ENCODE data around the gene MON1B.

The MON1B gene

GRCh38 chr16:77214411-77215138 is 23.6 kb downstream of the MON1B start:
- Histone ChIP-seq H3K9ac (ENCODE audit: low read depth in 1 of 2, low read length in 2 of 2) (no peak overlapping the region), H3K27me3 (ENCODE audit: control insufficient read depth in 1 of 2, insufficient read depth in 2 of 2, low read length in 2 of 2) (no peaks in the 10 kb centered on the region), H3K9me3 (ENCODE audit: control insufficient read depth in 1 of 2, low read length in 2 of 2) (no peaks in the 10 kb centered on the region), H3K4me1 (ENCODE audit: control insufficient read depth in 1 of 2, insufficient read depth in 2 of 2, low read length in 2 of 2) (peaks cover 0 to 3% of the 10 kb centered on the region in 2 donors), H3K4me3 (ENCODE audit: low read depth in 1 of 2, low read length in 2 of 2) (no peak overlapping the region), H3K36me3 (ENCODE audit: control insufficient read depth in 1 of 2, insufficient read depth in 2 of 2, low read length in 2 of 2) (no peaks in the 10 kb centered on the region), H3K27ac (ENCODE audit: low read depth, low read length) (no peak overlapping the region)

- Histone ChIP-seq H3K27me3 (ENCODE audit: control insufficient read depth in 1 of 2, insufficient read depth in 2 of 2, low read length in 2 of 2) (no peaks in the 10 kb centered on the region), H3K36me3 (ENCODE audit: control insufficient read depth in 1 of 2, insufficient read depth in 2 of 2, low read length in 2 of 2) (no peaks in the 10 kb centered on the region), H3K4me3 (ENCODE audit: low read depth in 1 of 2, low read length in 2 of 2) (no peak overlapping the region), H3K4me1 (ENCODE audit: control insufficient read depth in 1 of 2, insufficient read depth in 2 of 2, low read length in 2 of 2) (no peaks in the 10 kb centered on the region), H3K27ac (ENCODE audit: low read depth, low read length) (no peak overlapping the region), H3K9ac (ENCODE audit: low read depth in 1 of 2, low read length in 2 of 2) (no peak overlapping the region), H3K9me3 (ENCODE audit: control insufficient read depth in 1 of 2, low read length in 2 of 2) (no peaks in the 10 kb centered on the region)
Observed at GRCh38 chr16:77219437-77219836, 28.4 kb downstream of the MON1B start.

GRCh38 chr16:77220427-77220826 is 29.4 kb downstream of the MON1B start:
- H3K9ac ChIP-seq (ENCODE audit: low read depth in 1 of 2, low read length in 2 of 2) = no peak overlapping the region
- H3K4me1 ChIP-seq (ENCODE audit: control insufficient read depth in 1 of 2, insufficient read depth in 2 of 2, low read length in 2 of 2) = no peaks in the 10 kb centered on the region
- H3K9me3 ChIP-seq (ENCODE audit: control insufficient read depth in 1 of 2, low read length in 2 of 2) = no peaks in the 10 kb centered on the region
- no peaks in the 10 kb centered on the region for H3K27me3 ChIP-seq (ENCODE audit: control insufficient read depth in 1 of 2, insufficient read depth in 2 of 2, low read length in 2 of 2)
- no peak overlapping the region for H3K27ac ChIP-seq (ENCODE audit: low read depth, low read length)
- no peak overlapping the region for H3K4me3 ChIP-seq (ENCODE audit: low read depth in 1 of 2, low read length in 2 of 2)
- no peaks in the 10 kb centered on the region for H3K36me3 ChIP-seq (ENCODE audit: control insufficient read depth in 1 of 2, insufficient read depth in 2 of 2, low read length in 2 of 2)

- H3K27me3 ChIP-seq (ENCODE audit: control insufficient read depth in 1 of 2, insufficient read depth in 2 of 2, low read length in 2 of 2) = no peaks in the 10 kb centered on the region
- H3K9ac ChIP-seq (ENCODE audit: low read depth in 1 of 2, low read length in 2 of 2) = no peak overlapping the region
- no peak overlapping the region for H3K4me3 ChIP-seq (ENCODE audit: low read depth in 1 of 2, low read length in 2 of 2)
- no peaks in the 10 kb centered on the region for H3K4me1 ChIP-seq (ENCODE audit: control insufficient read depth in 1 of 2, insufficient read depth in 2 of 2, low read length in 2 of 2)
- H3K9me3 ChIP-seq (ENCODE audit: control insufficient read depth in 1 of 2, low read length in 2 of 2) = no peaks in the 10 kb centered on the region
- no peak overlapping the region for H3K27ac ChIP-seq (ENCODE audit: low read depth, low read length)
- H3K36me3 ChIP-seq (ENCODE audit: control insufficient read depth in 1 of 2, insufficient read depth in 2 of 2, low read length in 2 of 2) = no peaks in the 10 kb centered on the region
Observed at GRCh38 chr16:77221482-77221881, 30.5 kb downstream of the MON1B start.

GRCh38 chr16:77223184-77223583 is 32.2 kb downstream of the MON1B start:
- Histone ChIP-seq H3K27me3 (ENCODE audit: control insufficient read depth in 1 of 2, insufficient read depth in 2 of 2, low read length in 2 of 2) (no peaks in the 10 kb centered on the region), H3K9me3 (ENCODE audit: control insufficient read depth in 1 of 2, low read length in 2 of 2) (no peaks in the 10 kb centered on the region), H3K4me3 (ENCODE audit: low read depth in 1 of 2, low read length in 2 of 2) (no peak overlapping the region), H3K36me3 (ENCODE audit: control insufficient read depth in 1 of 2, insufficient read depth in 2 of 2, low read length in 2 of 2) (no peaks in the 10 kb centered on the region), H3K27ac (ENCODE audit: low read depth, low read length) (no peak overlapping the region), H3K9ac (ENCODE audit: low read depth in 1 of 2, low read length in 2 of 2) (no peak overlapping the region), H3K4me1 (ENCODE audit: control insufficient read depth in 1 of 2, insufficient read depth in 2 of 2, low read length in 2 of 2) (no peaks in the 10 kb centered on the region)

GRCh38 chr16:77225182-77225581 is 34.2 kb downstream of the MON1B start:
- Histone ChIP-seq H3K9ac (ENCODE audit: low read depth in 1 of 2, low read length in 2 of 2) (no peak overlapping the region), H3K36me3 (ENCODE audit: control insufficient read depth in 1 of 2, insufficient read depth in 2 of 2, low read length in 2 of 2) (no peaks in the 10 kb centered on the region)

GRCh38 chr16:77227745-77228144 is 36.8 kb downstream of the MON1B start:
- Histone ChIP-seq H3K27ac (ENCODE audit: low read depth, low read length) (no peak overlapping the region), H3K9me3 (ENCODE audit: control insufficient read depth in 1 of 2, low read length in 2 of 2) (no peaks in the 10 kb centered on the region), H3K27me3 (ENCODE audit: control insufficient read depth in 1 of 2, insufficient read depth in 2 of 2, low read length in 2 of 2) (peaks cover 0 to 3% of the 10 kb centered on the region in 2 donors), H3K4me1 (ENCODE audit: control insufficient read depth in 1 of 2, insufficient read depth in 2 of 2, low read length in 2 of 2) (no peaks in the 10 kb centered on the region), H3K4me3 (ENCODE audit: low read depth in 1 of 2, low read length in 2 of 2) (no peak overlapping the region), H3K36me3 (ENCODE audit: control insufficient read depth in 1 of 2, insufficient read depth in 2 of 2, low read length in 2 of 2) (no peaks in the 10 kb centered on the region), H3K9ac (ENCODE audit: low read depth in 1 of 2, low read length in 2 of 2) (no peak overlapping the region)

More at GRCh38 chr16:77225182-77225581, 34.2 kb downstream of the MON1B start:
- Histone ChIP-seq H3K27ac (ENCODE audit: low read depth, low read length) (no peak overlapping the region), H3K9me3 (ENCODE audit: control insufficient read depth in 1 of 2, low read length in 2 of 2) (no peaks in the 10 kb centered on the region), H3K4me3 (ENCODE audit: low read depth in 1 of 2, low read length in 2 of 2) (no peak overlapping the region), H3K4me1 (ENCODE audit: control insufficient read depth in 1 of 2, insufficient read depth in 2 of 2, low read length in 2 of 2) (no peaks in the 10 kb centered on the region), H3K27me3 (ENCODE audit: control insufficient read depth in 1 of 2, insufficient read depth in 2 of 2, low read length in 2 of 2) (no peaks in the 10 kb centered on the region)

GRCh38 chr16:77231047-77231446 is 40.1 kb downstream of the MON1B start:
- Histone ChIP-seq H3K27me3 (ENCODE audit: control insufficient read depth in 1 of 2, insufficient read depth in 2 of 2, low read length in 2 of 2) (peaks cover 0 to 10% of the 10 kb centered on the region in 2 donors), H3K9ac (ENCODE audit: low read depth in 1 of 2, low read length in 2 of 2) (no peak overlapping the region), H3K4me1 (ENCODE audit: control insufficient read depth in 1 of 2, insufficient read depth in 2 of 2, low read length in 2 of 2) (no peaks in the 10 kb centered on the region), H3K4me3 (ENCODE audit: low read depth in 1 of 2, low read length in 2 of 2) (no peak overlapping the region), H3K36me3 (ENCODE audit: control insufficient read depth in 1 of 2, insufficient read depth in 2 of 2, low read length in 2 of 2) (no peaks in the 10 kb centered on the region), H3K27ac (ENCODE audit: low read depth, low read length) (no peak overlapping the region), H3K9me3 (ENCODE audit: control insufficient read depth in 1 of 2, low read length in 2 of 2) (no peaks in the 10 kb centered on the region)

- Histone ChIP-seq H3K4me1 (ENCODE audit: control insufficient read depth in 1 of 2, insufficient read depth in 2 of 2, low read length in 2 of 2) (no peaks in the 10 kb centered on the region), H3K9ac (ENCODE audit: low read depth in 1 of 2, low read length in 2 of 2) (no peak overlapping the region), H3K36me3 (ENCODE audit: control insufficient read depth in 1 of 2, insufficient read depth in 2 of 2, low read length in 2 of 2) (no peaks in the 10 kb centered on the region), H3K27ac (ENCODE audit: low read depth, low read length) (no peak overlapping the region), H3K27me3 (ENCODE audit: control insufficient read depth in 1 of 2, insufficient read depth in 2 of 2, low read length in 2 of 2) (peaks cover 0 to 10% of the 10 kb centered on the region in 2 donors), H3K9me3 (ENCODE audit: control insufficient read depth in 1 of 2, low read length in 2 of 2) (no peaks in the 10 kb centered on the region), H3K4me3 (ENCODE audit: low read depth in 1 of 2, low read length in 2 of 2) (no peak overlapping the region)
Observed at GRCh38 chr16:77233799-77234519, 43.0 kb downstream of the MON1B start.

- Histone ChIP-seq H3K9me3 (ENCODE audit: control insufficient read depth in 1 of 2, low read length in 2 of 2) (no peaks in the 10 kb centered on the region), H3K27me3 (ENCODE audit: control insufficient read depth in 1 of 2, insufficient read depth in 2 of 2, low read length in 2 of 2) (peaks cover 0 to 10% of the 10 kb centered on the region in 2 donors), H3K4me1 (ENCODE audit: control insufficient read depth in 1 of 2, insufficient read depth in 2 of 2, low read length in 2 of 2) (no peaks in the 10 kb centered on the region), H3K4me3 (ENCODE audit: low read depth in 1 of 2, low read length in 2 of 2) (no peak overlapping the region), H3K36me3 (ENCODE audit: control insufficient read depth in 1 of 2, insufficient read depth in 2 of 2, low read length in 2 of 2) (no peaks in the 10 kb centered on the region), H3K27ac (ENCODE audit: low read depth, low read length) (no peak overlapping the region), H3K9ac (ENCODE audit: low read depth in 1 of 2, low read length in 2 of 2) (no peak overlapping the region)
Observed at GRCh38 chr16:77234611-77235010, 43.6 kb downstream of the MON1B start.

Measured in duodenal mucosa (tissue), 2 donors.